Measurements from ENCODE around the gene VAV2. TPM values are rescaled to one million over a fixed set of nuclear protein-coding genes. Genes with fewer than 3 reads are reported as not detected.

The VAV2 gene
- total and polyA plus RNA-seq, 12 donors: 2.9 to 7.1 (median 5.0) TPM

- Histone ChIP-seq H3K27ac (no peak overlapping the region), H3K27me3 (no peaks in the 10 kb centered on the region), H3K4me3 (no peak overlapping the region), H3K4me1 (peaks cover 0 to 6% (median 0%) of the 10 kb centered on the region in 9 donors), H3K36me3 (no peaks in the 10 kb centered on the region), H3K9me3 (no peaks in the 10 kb centered on the region)
- TF ChIP-seq CTCF (IDR thresholded peaks at IDR 0.05): no peak
- ATAC-seq: no peak
- 88 to 97% methylated on average over 14 of the region's 14 CpGs for WGBS, 2 donors
- DNase-seq: no peak
- intact Hi-C loops (cut with DNase I): no loop called here
Observed at GRCh38 chr9:133874060-133874657, 118.0 kb downstream of the VAV2 start.

GRCh38 chr9:133873461-133873891 is 118.6 kb downstream of the VAV2 start:
- Histone ChIP-seq H3K27me3 (no peaks in the 10 kb centered on the region), H3K36me3 (no peaks in the 10 kb centered on the region), H3K4me3 (no peak overlapping the region), H3K9me3 (no peaks in the 10 kb centered on the region), H3K4me1 (peaks cover 0 to 6% (median 0%) of the 10 kb centered on the region in 9 donors), H3K27ac (no peak overlapping the region)
- intact Hi-C loops (cut with DNase I): no loop called here
- no peak for TF ChIP-seq CTCF (IDR thresholded peaks at IDR 0.05)
- WGBS, 2 donors: 70 to 81% methylated on average over 9 of the region's 9 CpGs
- DNase-seq (no peak), ATAC-seq (no peak)

GRCh38 chr9:133873009-133873408 is 119.1 kb downstream of the VAV2 start:
- no peaks in the 10 kb centered on the region for H3K27me3 ChIP-seq
- no peaks in the 10 kb centered on the region for H3K9me3 ChIP-seq
- no peak overlapping the region for H3K27ac ChIP-seq
- H3K4me3 ChIP-seq: no peak overlapping the region
- DNase-seq (no peak), ATAC-seq (no peak)
- WGBS, 2 donors: 83 to 87% methylated on average over 9 of the region's 9 CpGs
- TF ChIP-seq CTCF (IDR thresholded peaks at IDR 0.05): no peak
- H3K36me3 ChIP-seq: no peaks in the 10 kb centered on the region
- intact Hi-C loops (cut with DNase I): no loop called here
- H3K4me1 ChIP-seq: peaks cover 0 to 6% (median 0%) of the 10 kb centered on the region in 9 donors

- Histone ChIP-seq H3K4me3 (no peak overlapping the region), H3K36me3 (no peaks in the 10 kb centered on the region), H3K9me3 (peaks cover 0 to 3% (median 0%) of the 10 kb centered on the region in 11 donors), H3K27ac (no peak overlapping the region), H3K27me3 (no peaks in the 10 kb centered on the region), H3K4me1 (peaks cover 0 to 6% (median 0%) of the 10 kb centered on the region in 9 donors)
- TF ChIP-seq CTCF (IDR thresholded peaks at IDR 0.05): no peak
- ATAC-seq (no peak), DNase-seq (no peak)
- 94 to 97% methylated on average over 12 of the region's 12 CpGs for WGBS, 2 donors
- intact Hi-C loops (cut with DNase I): no loop called here
Observed at GRCh38 chr9:133870598-133871595, 121.2 kb downstream of the VAV2 start.
